ENCODE results near the gene MRPL52.

The MRPL52 gene

GRCh38 chr14:22837750-22838538, 8.3 kb downstream of the MRPL52 start:
- Histone ChIP-seq H4K20me1 (ENCODE audit: control insufficient read depth, insufficient read depth, low read depth, low read length) (no peaks in the 10 kb centered on the region), H3K27ac (ENCODE audit: low read depth, low read length) (no peak overlapping the region), H3K27me3 (ENCODE audit: control insufficient read depth, low read length) (no peaks in the 10 kb centered on the region), H3K4me3 (ENCODE audit: low read length) (no peak overlapping the region), H3K9me2 (replicated peaks; ENCODE audit: control insufficient read depth, low read length) (no peaks in the 10 kb centered on the region), H3K4me2 (ENCODE audit: low read length) (no peak overlapping the region), H3F3A (ENCODE audit: control insufficient read depth, insufficient read depth) (peaks cover 8% of the 10 kb centered on the region), H3K79me2 (ENCODE audit: control insufficient read depth, low read length) (no peaks in the 10 kb centered on the region), H3K9me3 (ENCODE audit: control insufficient read depth, insufficient read depth, low read length) (no peaks in the 10 kb centered on the region), H3K4me1 (ENCODE audit: control insufficient read depth, low read length) (peaks cover 9% of the 10 kb centered on the region), H3K36me3 (ENCODE audit: control insufficient read depth, low read length) (peaks cover 36% of the 10 kb centered on the region)
- TF ChIP-seq EZH2phosphoT487 (IDR thresholded peaks at IDR 0.05; ENCODE audit: borderline replicate concordance, low read length) (no peak), CTCF (IDR thresholded peaks at IDR 0.05; ENCODE audit: low read depth, low read length, poor library complexity, severe bottlenecking) (no peak)

GRCh38 chr14:22838631-22839041, 8.9 kb downstream of the MRPL52 start:
- TF ChIP-seq CTCF (IDR thresholded peaks at IDR 0.05; ENCODE audit: low read depth, low read length, poor library complexity, severe bottlenecking) = no peak
- no peak for TF ChIP-seq EZH2phosphoT487 (IDR thresholded peaks at IDR 0.05; ENCODE audit: borderline replicate concordance, low read length)
- H3K79me2 ChIP-seq (ENCODE audit: control insufficient read depth, low read length) = no peaks in the 10 kb centered on the region
- H3F3A ChIP-seq (ENCODE audit: control insufficient read depth, insufficient read depth) = peaks cover 8% of the 10 kb centered on the region
- no peaks in the 10 kb centered on the region for H3K27me3 ChIP-seq (ENCODE audit: control insufficient read depth, low read length)
- no peak overlapping the region for H3K4me2 ChIP-seq (ENCODE audit: low read length)
- no peak overlapping the region for H3K4me3 ChIP-seq (ENCODE audit: low read length)
- no peaks in the 10 kb centered on the region for H3K9me2 ChIP-seq (replicated peaks; ENCODE audit: control insufficient read depth, low read length)
- peaks cover 30% of the 10 kb centered on the region for H3K36me3 ChIP-seq (ENCODE audit: control insufficient read depth, low read length)
- no peak overlapping the region for H3K27ac ChIP-seq (ENCODE audit: low read depth, low read length)
- H3K4me1 ChIP-seq (ENCODE audit: control insufficient read depth, low read length) = peaks cover 9% of the 10 kb centered on the region
- no peaks in the 10 kb centered on the region for H3K9me3 ChIP-seq (ENCODE audit: control insufficient read depth, insufficient read depth, low read length)
- H4K20me1 ChIP-seq (ENCODE audit: control insufficient read depth, insufficient read depth, low read depth, low read length) = no peaks in the 10 kb centered on the region

GRCh38 chr14:22839159-22839779, 9.6 kb downstream of the MRPL52 start:
- H3K4me3 ChIP-seq (ENCODE audit: low read length) = no peak overlapping the region
- H3K27ac ChIP-seq (ENCODE audit: low read depth, low read length) = no peak overlapping the region
- H3K4me2 ChIP-seq (ENCODE audit: low read length) = no peak overlapping the region
- H3F3A ChIP-seq (ENCODE audit: control insufficient read depth, insufficient read depth) = peaks cover 8% of the 10 kb centered on the region
- no peaks in the 10 kb centered on the region for H3K9me3 ChIP-seq (ENCODE audit: control insufficient read depth, insufficient read depth, low read length)
- no peaks in the 10 kb centered on the region for H4K20me1 ChIP-seq (ENCODE audit: control insufficient read depth, insufficient read depth, low read depth, low read length)
- peaks cover 23% of the 10 kb centered on the region for H3K36me3 ChIP-seq (ENCODE audit: control insufficient read depth, low read length)
- TF ChIP-seq CTCF (IDR thresholded peaks at IDR 0.05; ENCODE audit: low read depth, low read length, poor library complexity, severe bottlenecking) (no peak), EZH2phosphoT487 (IDR thresholded peaks at IDR 0.05; ENCODE audit: borderline replicate concordance, low read length) (no peak)
- H3K9me2 ChIP-seq (replicated peaks; ENCODE audit: control insufficient read depth, low read length) = no peaks in the 10 kb centered on the region
- no peaks in the 10 kb centered on the region for H3K79me2 ChIP-seq (ENCODE audit: control insufficient read depth, low read length)
- peaks cover 9% of the 10 kb centered on the region for H3K4me1 ChIP-seq (ENCODE audit: control insufficient read depth, low read length)
- no peaks in the 10 kb centered on the region for H3K27me3 ChIP-seq (ENCODE audit: control insufficient read depth, low read length)
